Chondrocyte (in vitro differentiated cells): ENCODE measurements around the gene OXSR1. TPM values are rescaled to one million over a fixed set of nuclear protein-coding genes. Genes with fewer than 3 reads are reported as not detected.

Experiments used
- DNase-seq: peaks from one replicate; pipeline ENCODE4 v3.0.0; 2021; ENCODE audit warnings: mixed read lengths, low spot score
- H3K27ac Mint-ChIP-seq: one replicate; pipeline ENCODE4 v1.8.0; 2021; ENCODE audit warnings: mild to moderate bottlenecking, moderate library complexity, mixed read lengths; ENCODE audit not compliant: unreplicated experiment
- H3K27me3 Mint-ChIP-seq: 2 replicates; pipeline ENCODE4 v1.8.0; 2021; ENCODE audit warnings: low read depth, mixed read lengths
- H3K36me3 Mint-ChIP-seq: 2 replicates; pipeline ENCODE4 v1.8.0; 2021; ENCODE audit warnings: low read depth, mixed read lengths
- H3K4me1 Mint-ChIP-seq: 2 replicates; pipeline ENCODE4 v1.8.0; 2021; ENCODE audit warnings: low read depth, mild to moderate bottlenecking, mixed read lengths
- H3K4me3 Mint-ChIP-seq: one replicate; pipeline ENCODE4 v1.8.0; 2021; ENCODE audit warnings: mild to moderate bottlenecking, moderate library complexity, mixed read lengths; ENCODE audit not compliant: unreplicated experiment
- H3K9me3 Mint-ChIP-seq: 2 replicates; pipeline ENCODE4 v1.8.0; 2021; ENCODE audit warnings: low read depth, mixed read lengths
- CTCF ChIP-seq: fragments of 200-600 bp; sonication (generic); IDR thresholded peaks from 2 replicates; pipeline ENCODE4 v1.5.0; 2021; ENCODE audit warnings: antibody characterized with exemption, mild to moderate bottlenecking, moderate library complexity
- total RNA-seq: library from RNA; stranded (reverse); gene quantifications from 3 replicates; pipeline ENCODE4 v1.2.1, GENCODE V29; 2021

The OXSR1 gene
- total RNA-seq, 1 donor from 2014 or later, result 76.0 TPM

- peaks cover 32% of the 10 kb centered on the region for H3K36me3 Mint-ChIP-seq
- peaks cover 7% of the 10 kb centered on the region for H3K4me1 Mint-ChIP-seq
- H3K27ac Mint-ChIP-seq, result no peak overlapping the region
- no peak for DNase-seq
- no peaks in the 10 kb centered on the region for H3K27me3 Mint-ChIP-seq
- TF ChIP-seq CTCF, result no peak
- no peaks in the 10 kb centered on the region for H3K9me3 Mint-ChIP-seq
- no peak overlapping the region for H3K4me3 Mint-ChIP-seq
Observed at GRCh38 chr3:38274864-38275649, 109.7 kb downstream of the OXSR1 start.

- no peak for DNase-seq
- no peaks in the 10 kb centered on the region for H3K27me3 Mint-ChIP-seq
- H3K27ac Mint-ChIP-seq, result no peak overlapping the region
- H3K9me3 Mint-ChIP-seq, result no peaks in the 10 kb centered on the region
- peaks cover 3% of the 10 kb centered on the region for H3K4me1 Mint-ChIP-seq
- H3K4me3 Mint-ChIP-seq, result no peak overlapping the region
- TF ChIP-seq CTCF, result no peak
- H3K36me3 Mint-ChIP-seq, result peaks cover 31% of the 10 kb centered on the region
Observed at GRCh38 chr3:38275658-38276057, 110.3 kb downstream of the OXSR1 start.

GRCh38 chr3:38276081-38276916, 111.0 kb downstream of the OXSR1 start:
- no peak overlapping the region for H3K27ac Mint-ChIP-seq
- no peak for DNase-seq
- no peaks in the 10 kb centered on the region for H3K27me3 Mint-ChIP-seq
- TF ChIP-seq CTCF, result no peak
- H3K4me1 Mint-ChIP-seq, result no peaks in the 10 kb centered on the region
- H3K9me3 Mint-ChIP-seq, result no peaks in the 10 kb centered on the region
- peaks cover 29% of the 10 kb centered on the region for H3K36me3 Mint-ChIP-seq
- H3K4me3 Mint-ChIP-seq, result no peak overlapping the region

GRCh38 chr3:38276917-38277630, 111.7 kb downstream of the OXSR1 start:
- no peak overlapping the region for H3K4me3 Mint-ChIP-seq
- TF ChIP-seq CTCF, result no peak
- no peak overlapping the region for H3K27ac Mint-ChIP-seq
- no peak for DNase-seq
- peaks cover 33% of the 10 kb centered on the region for H3K36me3 Mint-ChIP-seq
- H3K4me1 Mint-ChIP-seq, result no peaks in the 10 kb centered on the region
- no peaks in the 10 kb centered on the region for H3K9me3 Mint-ChIP-seq
- no peaks in the 10 kb centered on the region for H3K27me3 Mint-ChIP-seq

GRCh38 chr3:38278841-38279240, 113.5 kb downstream of the OXSR1 start:
- Mint-ChIP-seq H3K27me3 (no peaks in the 10 kb centered on the region), H3K27ac (no peak overlapping the region), H3K4me3 (no peak overlapping the region), H3K36me3 (peaks cover 33% of the 10 kb centered on the region), H3K4me1 (no peaks in the 10 kb centered on the region), H3K9me3 (no peaks in the 10 kb centered on the region)
- TF ChIP-seq CTCF, result no peak
- DNase-seq, result no peak
